Measurements from ENCODE around the gene LCE3C.

GRCh38 chr1:152577168-152577567 is 22.9 kb upstream of the LCE3C start:
- TF ChIP-seq SP1 (CRISPR knock-in tag; conservative IDR thresholded peaks at IDR 0.05) (no peak), HMGA2 (CRISPR knock-in tag; IDR thresholded peaks at IDR 0.05) (no peak), ESRRA (CRISPR knock-in tag; IDR thresholded peaks at IDR 0.05; ENCODE audit: borderline replicate concordance) (no peak)
